Activated CD8-positive, alpha-beta T cell treated with anti-CD3 and anti-CD28 coated beads, Interleukin-2, amount 10 ng/mL, durations not matched to agents 7 days and 5 days (primary cell): Measurements from ENCODE around the gene LYPD8. TPM values are rescaled to one million over a fixed set of nuclear protein-coding genes. Genes with fewer than 3 reads are reported as not detected.

Experiments
- ATAC-seq: fragments of 150-1000 bp; cut with Tn5 transposase; one replicate; pipeline ENCODE4 v1.10.0; 2021; ENCODE audit warnings: moderate library complexity
- CTCF ChIA-PET: fragments of 350-600 bp; sonication (Branson Sonifier 250); formaldehyde crosslinking; loops from one replicate; lab custom pipeline; 2021; ENCODE audit warnings: antibody characterized with exemption; lab: Charles Lee
- POLR2A ChIA-PET: fragments of 350-600 bp; sonication (Branson Sonifier 250); formaldehyde crosslinking; loops from one replicate; lab custom pipeline; 2021; ENCODE audit warnings: antibody characterized with exemption; lab: Charles Lee
- DNase-seq: peaks from one replicate; pipeline ENCODE4 v3.0.0-alpha.2; 2020
- H3K27ac Mint-ChIP-seq: one replicate; pipeline ENCODE4 v1.8.0; 2021; ENCODE audit warnings: mild to moderate bottlenecking, mixed read lengths
- H3K27me3 Mint-ChIP-seq: one replicate; pipeline ENCODE4 v1.8.0; 2021; ENCODE audit warnings: low read depth, mixed read lengths
- H3K36me3 Mint-ChIP-seq: one replicate; pipeline ENCODE4 v1.8.0; 2021; ENCODE audit warnings: low read depth, mixed read lengths
- H3K4me1 Mint-ChIP-seq: one replicate; pipeline ENCODE4 v1.8.0; 2021; ENCODE audit warnings: low read depth, mixed read lengths
- H3K4me3 Mint-ChIP-seq: one replicate; pipeline ENCODE4 v1.8.0; 2021; ENCODE audit warnings: mild to moderate bottlenecking, mixed read lengths
- H3K9me3 Mint-ChIP-seq: one replicate; pipeline ENCODE4 v1.8.0; 2022; ENCODE audit warnings: mixed read lengths; ENCODE audit not compliant: insufficient read depth
- total RNA-seq, 2 experiments: library from RNA; stranded (reverse); gene quantifications; one replicate each; pipeline ENCODE4 v1.2.3, GENCODE V29; 2021

LYPD8 gene
- total RNA-seq, 2 experiments from 2014 or later: not detected

DNA sequence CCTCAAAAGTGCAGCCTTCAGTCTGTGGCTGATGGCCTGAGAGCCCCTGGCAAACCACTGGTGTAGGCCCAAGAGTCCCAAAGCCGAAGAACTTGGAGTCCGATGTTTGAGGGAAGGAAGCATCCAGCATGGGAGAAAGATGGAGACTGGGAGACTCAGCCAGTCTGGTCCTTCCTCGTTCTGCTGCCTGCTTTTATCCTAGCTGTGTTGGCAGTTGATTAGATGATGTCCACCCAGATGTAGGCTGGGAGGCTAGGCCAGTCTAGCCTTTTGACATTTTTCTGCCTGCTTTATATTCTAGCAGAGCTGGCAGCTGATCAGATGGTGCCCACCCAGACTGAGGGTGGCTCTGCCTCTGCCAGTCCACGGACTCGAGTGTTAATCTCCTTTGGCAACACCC is 1.1 kb upstream of the LYPD8 start:
- H3K4me3 Mint-ChIP-seq: no peak overlapping the region
- POLR2A ChIA-PET: interaction anchor here (0.6 kb wide), 1 partner anchor 43 kb away, joined by 3 read pairs; no protein-coding TSS in a partner anchor

DNA sequence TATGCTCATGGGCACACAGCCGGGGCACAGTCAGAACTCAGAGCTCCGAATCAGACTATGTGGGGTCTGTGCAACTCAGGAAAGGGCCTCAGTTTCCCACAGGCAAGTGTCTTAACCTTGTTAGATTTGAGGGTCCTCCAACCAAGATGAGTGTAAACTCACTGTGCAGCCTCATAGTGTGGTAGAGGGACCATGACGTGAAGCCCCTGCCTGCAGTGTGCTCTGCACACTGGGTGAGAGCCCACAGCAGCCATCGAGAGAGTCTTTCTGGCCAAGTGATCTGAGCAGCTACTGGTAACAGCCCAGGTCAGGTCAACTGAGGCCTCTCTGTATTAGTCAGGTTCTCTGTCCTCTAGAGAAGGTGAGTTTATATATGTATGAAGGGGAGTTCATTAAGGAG is 592 bp upstream of the LYPD8 start:
- no peak for DNase-seq
- POLR2A ChIA-PET: interaction anchor here (0.6 kb wide), 1 partner anchor 43 kb away, joined by 3 read pairs; no protein-coding TSS in a partner anchor
- H3K27ac Mint-ChIP-seq: no peak overlapping the region
- no peaks in the 10 kb centered on the region for H3K36me3 Mint-ChIP-seq
- CTCF ChIA-PET: no interaction called here
- H3K4me3 Mint-ChIP-seq: no peak overlapping the region
- no peaks in the 10 kb centered on the region for H3K9me3 Mint-ChIP-seq
- no peak for ATAC-seq
- H3K27me3 Mint-ChIP-seq: no peaks in the 10 kb centered on the region
- peaks cover 3% of the 10 kb centered on the region for H3K4me1 Mint-ChIP-seq

More for the DNA sequence above, 1.1 kb upstream of the LYPD8 start:
- CTCF ChIA-PET: no interaction called here
- Mint-ChIP-seq H3K4me1 (peaks cover 2% of the 10 kb centered on the region), H3K27ac (no peak overlapping the region), H3K9me3 (no peaks in the 10 kb centered on the region), H3K36me3 (no peaks in the 10 kb centered on the region), H3K27me3 (no peaks in the 10 kb centered on the region)
- DNase-seq (no peak), ATAC-seq (no peak)

DNA sequence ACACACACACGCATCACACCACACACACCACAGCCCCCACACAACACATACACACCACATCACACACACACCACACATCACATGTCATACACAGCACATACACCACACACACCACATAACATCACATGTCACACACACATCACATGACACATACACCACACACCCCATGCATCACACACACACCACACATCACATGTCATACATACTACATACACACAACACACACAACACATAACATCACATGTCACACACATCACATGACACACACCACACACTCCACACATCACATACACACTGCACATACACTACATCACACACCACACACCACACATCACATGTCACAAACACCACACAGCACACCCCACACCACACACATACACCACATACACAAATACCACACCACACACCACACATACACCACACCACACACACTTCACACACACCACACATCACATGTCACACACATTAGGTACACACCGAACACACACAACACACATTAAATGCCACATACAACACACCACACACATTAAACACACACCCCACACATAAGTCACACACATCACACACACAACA is 1.8 kb downstream of the LYPD8 start:
- ATAC-seq: no peak
- Mint-ChIP-seq H3K27ac (no peak overlapping the region), H3K36me3 (no peaks in the 10 kb centered on the region), H3K4me3 (no peak overlapping the region), H3K27me3 (no peaks in the 10 kb centered on the region), H3K4me1 (peaks cover 3% of the 10 kb centered on the region), H3K9me3 (no peaks in the 10 kb centered on the region)
- no peak for DNase-seq
- POLR2A ChIA-PET: no interaction called here
- CTCF ChIA-PET: no interaction called here

DNA sequence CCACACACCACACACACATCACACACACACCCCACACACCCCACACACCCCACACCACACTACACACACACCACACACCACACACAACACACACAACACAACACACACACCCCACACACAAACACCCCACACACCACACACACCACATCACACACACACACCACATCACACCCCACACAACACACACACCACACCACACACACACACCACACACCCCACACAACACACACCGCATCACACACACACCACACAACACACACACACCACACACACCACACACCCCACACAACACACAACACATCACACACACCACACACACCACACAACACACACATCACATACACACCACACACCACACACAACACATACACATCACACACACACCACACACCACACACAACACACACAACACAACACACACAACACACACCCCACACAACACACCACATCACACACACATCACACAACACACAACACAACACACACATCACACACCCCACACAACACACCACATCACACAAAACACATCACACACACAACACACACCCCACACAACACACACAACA is 2.4 kb downstream of the LYPD8 start:
- no peaks in the 10 kb centered on the region for H3K27me3 Mint-ChIP-seq
- ATAC-seq (no peak), DNase-seq (no peak)
- ChIA-PET POLR2A (no interaction called here), CTCF (no interaction called here)
- H3K4me1 Mint-ChIP-seq: peaks cover 3% of the 10 kb centered on the region
- no peak overlapping the region for H3K27ac Mint-ChIP-seq
- H3K4me3 Mint-ChIP-seq: no peak overlapping the region
- no peaks in the 10 kb centered on the region for H3K36me3 Mint-ChIP-seq
- no peaks in the 10 kb centered on the region for H3K9me3 Mint-ChIP-seq

DNA sequence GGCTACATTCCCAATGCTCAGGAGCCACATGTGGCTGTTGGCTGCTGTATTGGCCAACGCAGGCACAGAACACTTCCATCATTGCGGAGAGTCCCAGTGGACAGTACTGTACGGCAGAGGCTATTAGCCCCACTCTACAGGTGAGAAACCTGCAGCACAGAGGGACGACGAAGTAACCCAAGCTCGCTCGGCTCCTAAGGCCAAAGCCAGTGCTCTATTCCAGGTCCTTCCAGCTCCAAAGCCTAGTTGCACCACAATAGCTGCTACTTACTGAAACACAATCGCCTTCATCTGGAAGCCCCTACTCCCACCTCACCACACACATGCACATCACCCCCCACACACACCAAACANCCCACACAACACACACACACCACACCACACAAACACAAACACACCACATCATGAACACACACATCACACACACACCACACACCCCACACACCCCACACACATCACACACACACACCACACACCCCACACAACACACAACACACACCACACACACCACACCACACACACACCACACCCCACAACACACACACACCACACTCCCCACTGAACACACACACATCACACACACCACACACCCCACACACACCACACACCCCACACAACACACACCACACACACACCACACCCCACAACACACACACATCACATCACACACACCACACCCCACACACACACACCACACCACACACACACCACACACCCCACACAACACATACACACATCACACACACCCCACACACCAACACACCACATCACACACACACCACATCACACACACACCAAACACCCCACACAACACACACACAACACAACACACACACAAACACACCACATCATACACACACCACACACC is 3.2 kb downstream of the LYPD8 start:
- Mint-ChIP-seq H3K4me3 (no peak overlapping the region), H3K9me3 (no peaks in the 10 kb centered on the region), H3K36me3 (no peaks in the 10 kb centered on the region), H3K27me3 (no peaks in the 10 kb centered on the region), H3K4me1 (peaks cover 3% of the 10 kb centered on the region), H3K27ac (no peak overlapping the region)
- CTCF ChIA-PET: no interaction called here
- DNase-seq (no peak), ATAC-seq (peak; percentile 55)
- POLR2A ChIA-PET: no interaction called here

DNA sequence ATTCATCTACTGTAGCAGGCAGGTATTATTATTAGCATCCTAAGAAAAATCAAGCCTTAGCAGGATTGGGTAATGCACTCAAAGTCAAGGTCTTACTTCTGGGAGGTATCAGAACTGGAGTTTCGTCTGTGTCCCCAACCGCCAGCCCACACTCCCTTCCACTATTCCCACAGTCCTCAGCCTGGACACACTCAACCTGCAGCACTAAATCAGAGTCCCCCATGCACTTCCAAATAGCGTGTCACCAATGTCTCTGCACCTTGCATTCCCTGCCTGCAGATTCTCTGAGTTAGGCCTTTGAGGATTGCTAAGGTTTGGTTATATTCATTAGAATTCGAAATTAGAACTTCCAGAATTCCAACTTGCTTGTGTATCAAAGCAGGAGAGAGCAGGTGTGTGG is 3.9 kb downstream of the LYPD8 start:
- H3K36me3 Mint-ChIP-seq: no peaks in the 10 kb centered on the region
- H3K4me1 Mint-ChIP-seq: peaks cover 3% of the 10 kb centered on the region
- ChIA-PET POLR2A (no interaction called here), CTCF (no interaction called here)
- no peaks in the 10 kb centered on the region for H3K9me3 Mint-ChIP-seq
- no peaks in the 10 kb centered on the region for H3K27me3 Mint-ChIP-seq
- peak overlapping the region; percentile 20 for H3K27ac Mint-ChIP-seq
- H3K4me3 Mint-ChIP-seq: no peak overlapping the region
- DNase-seq (no peak), ATAC-seq (peak; percentile 43)

DNA sequence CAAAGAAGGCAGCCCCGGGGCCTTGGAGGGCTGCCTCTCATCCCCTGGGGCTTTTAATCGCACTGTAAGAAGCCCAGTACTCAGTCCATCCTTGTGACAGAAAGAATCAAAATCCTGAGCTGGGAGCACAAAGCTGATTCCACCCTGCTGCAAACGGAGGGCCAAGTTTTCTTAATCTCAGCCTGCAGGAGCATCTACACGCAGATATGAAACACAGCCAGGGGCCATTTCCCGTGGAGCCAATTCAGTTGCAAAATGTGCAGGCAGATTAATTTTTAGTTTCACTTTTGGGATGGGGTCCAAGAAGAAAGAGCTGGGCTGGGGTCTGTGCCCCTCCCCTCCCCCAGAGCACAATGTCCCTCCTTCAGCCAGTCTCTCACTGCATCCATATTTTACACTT is 4.4 kb downstream of the LYPD8 start:
- H3K27me3 Mint-ChIP-seq: no peaks in the 10 kb centered on the region
- DNase-seq (peak; percentile 27), ATAC-seq (peak; percentile 3)
- ChIA-PET CTCF (interaction anchor here (1.0 kb wide), 1 partner anchor 128 kb away, joined by 4 read pairs; no protein-coding TSS in a partner anchor), POLR2A (no interaction called here)
- H3K4me1 Mint-ChIP-seq: peaks cover 3% of the 10 kb centered on the region
- H3K4me3 Mint-ChIP-seq: no peak overlapping the region
- H3K9me3 Mint-ChIP-seq: no peaks in the 10 kb centered on the region
- no peaks in the 10 kb centered on the region for H3K36me3 Mint-ChIP-seq
- H3K27ac Mint-ChIP-seq: no peak overlapping the region

DNA sequence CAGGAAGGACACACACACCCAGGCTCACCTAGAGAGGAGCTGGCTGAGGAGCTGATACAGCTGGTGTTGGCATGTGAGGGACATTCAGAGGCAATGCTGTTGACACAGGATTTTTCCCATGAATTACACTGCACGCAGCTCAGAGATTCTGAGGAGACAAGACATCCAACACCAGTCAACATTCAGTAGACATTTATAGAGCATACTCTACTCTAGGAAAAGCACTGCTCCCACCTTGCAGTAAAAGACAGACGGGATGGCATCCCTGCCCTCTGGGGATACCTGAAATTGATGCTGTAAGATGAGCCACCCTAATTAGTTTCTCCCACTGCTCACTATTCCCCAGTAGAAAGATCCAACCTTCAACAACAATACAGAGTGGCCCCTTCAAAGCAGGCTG is 5.1 kb downstream of the LYPD8 start:
- H3K4me1 Mint-ChIP-seq: peaks cover 3% of the 10 kb centered on the region
- ChIA-PET CTCF (interaction anchor here (1.0 kb wide), 1 partner anchor 127 kb away, joined by 4 read pairs; no protein-coding TSS in a partner anchor), POLR2A (no interaction called here)
- no peaks in the 10 kb centered on the region for H3K9me3 Mint-ChIP-seq
- DNase-seq (no peak), ATAC-seq (no peak)
- H3K4me3 Mint-ChIP-seq: no peak overlapping the region
- H3K27me3 Mint-ChIP-seq: no peaks in the 10 kb centered on the region
- H3K27ac Mint-ChIP-seq: no peak overlapping the region
- H3K36me3 Mint-ChIP-seq: no peaks in the 10 kb centered on the region

DNA sequence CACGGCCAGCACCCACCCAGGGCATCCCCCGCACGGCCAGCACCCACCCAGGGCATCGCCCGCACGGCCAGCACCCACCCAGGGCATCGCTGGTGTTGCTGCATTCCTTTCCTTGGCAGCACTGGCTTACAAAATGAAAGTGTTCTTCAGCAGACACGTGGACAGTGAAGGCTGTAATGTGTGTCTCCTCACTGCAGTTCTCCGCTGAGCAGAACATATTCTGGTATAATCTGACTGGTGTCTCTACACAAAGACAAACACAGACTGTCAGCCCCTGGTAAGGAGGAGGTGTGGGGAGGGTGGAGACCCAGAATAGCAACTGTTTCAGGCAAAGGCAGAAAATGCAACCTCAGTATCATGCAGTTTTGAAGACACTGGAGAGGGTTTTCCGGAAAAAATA is 7.3 kb downstream of the LYPD8 start:
- Mint-ChIP-seq H3K27me3 (no peaks in the 10 kb centered on the region), H3K4me1 (peaks cover 3% of the 10 kb centered on the region), H3K9me3 (no peaks in the 10 kb centered on the region), H3K4me3 (no peak overlapping the region), H3K36me3 (no peaks in the 10 kb centered on the region), H3K27ac (no peak overlapping the region)
- ChIA-PET POLR2A (no interaction called here), CTCF (no interaction called here)
- ATAC-seq (no peak), DNase-seq (no peak)

DNA sequence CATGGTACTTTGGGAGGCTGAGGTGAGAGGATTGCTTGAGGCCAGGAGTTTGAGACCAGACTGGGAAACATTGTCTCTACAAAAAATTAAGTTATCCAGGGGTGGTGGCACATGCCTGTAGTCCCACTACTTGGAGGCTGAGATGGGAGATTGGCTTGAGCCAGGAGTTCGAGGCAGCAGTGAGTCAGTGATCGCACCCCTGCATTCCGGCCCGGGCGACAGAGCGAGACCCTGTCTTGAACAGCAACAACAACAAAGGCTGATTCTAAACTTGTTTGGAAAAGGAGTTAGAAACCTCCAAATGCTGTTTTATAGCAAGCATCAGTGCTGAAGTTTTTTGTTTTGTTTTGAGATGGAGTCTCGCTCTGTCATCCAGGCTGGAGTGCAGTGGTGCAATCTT is 14.7 kb downstream of the LYPD8 start:
- H3K36me3 Mint-ChIP-seq: no peaks in the 10 kb centered on the region

DNA sequence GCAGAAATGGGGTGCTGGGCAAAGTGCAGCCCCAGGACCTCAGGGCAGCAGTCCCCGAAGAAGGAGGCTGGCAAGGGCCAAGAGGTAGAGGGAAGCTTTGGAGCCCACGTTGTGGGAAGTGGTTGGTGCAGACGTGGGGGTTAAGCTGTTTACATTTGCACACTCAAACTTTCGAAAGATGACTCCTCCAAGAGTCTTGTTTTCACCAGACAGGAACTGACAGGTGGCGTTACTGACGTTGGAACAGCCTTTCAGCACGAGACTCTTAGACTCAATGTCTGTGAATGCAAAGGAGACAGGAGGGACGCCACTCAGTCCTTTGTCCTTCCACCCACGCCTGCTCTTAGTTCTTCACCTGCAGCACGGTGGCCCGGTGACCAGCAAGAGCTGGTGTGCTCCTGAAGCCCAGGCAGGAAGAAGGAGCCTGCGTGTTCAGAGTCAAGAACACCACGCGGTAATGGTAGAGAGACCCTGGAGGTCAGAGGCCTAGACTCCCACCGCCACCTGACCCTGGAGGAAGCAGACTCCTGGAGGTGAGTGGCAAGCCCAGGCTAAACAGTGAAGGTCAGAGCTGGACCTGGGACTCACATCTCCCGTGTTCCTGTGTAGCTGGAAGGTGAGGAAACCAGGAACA is 15.9 kb downstream of the LYPD8 start:
- no peaks in the 10 kb centered on the region for H3K27me3 Mint-ChIP-seq
- no peak overlapping the region for H3K27ac Mint-ChIP-seq
- H3K4me1 Mint-ChIP-seq: no peaks in the 10 kb centered on the region
- H3K9me3 Mint-ChIP-seq: no peaks in the 10 kb centered on the region
- no peak for ATAC-seq
- POLR2A ChIA-PET: no interaction called here
- no peak overlapping the region for H3K4me3 Mint-ChIP-seq
- DNase-seq: no peak
- CTCF ChIA-PET: no interaction called here
- no peaks in the 10 kb centered on the region for H3K36me3 Mint-ChIP-seq

More for the DNA sequence above, 14.7 kb downstream of the LYPD8 start:
- Mint-ChIP-seq H3K27me3 (no peaks in the 10 kb centered on the region), H3K4me3 (no peak overlapping the region), H3K4me1 (no peaks in the 10 kb centered on the region), H3K9me3 (no peaks in the 10 kb centered on the region), H3K27ac (no peak overlapping the region)
- DNase-seq: no peak
- ATAC-seq: no peak
- ChIA-PET CTCF (no interaction called here), POLR2A (no interaction called here)

DNA sequence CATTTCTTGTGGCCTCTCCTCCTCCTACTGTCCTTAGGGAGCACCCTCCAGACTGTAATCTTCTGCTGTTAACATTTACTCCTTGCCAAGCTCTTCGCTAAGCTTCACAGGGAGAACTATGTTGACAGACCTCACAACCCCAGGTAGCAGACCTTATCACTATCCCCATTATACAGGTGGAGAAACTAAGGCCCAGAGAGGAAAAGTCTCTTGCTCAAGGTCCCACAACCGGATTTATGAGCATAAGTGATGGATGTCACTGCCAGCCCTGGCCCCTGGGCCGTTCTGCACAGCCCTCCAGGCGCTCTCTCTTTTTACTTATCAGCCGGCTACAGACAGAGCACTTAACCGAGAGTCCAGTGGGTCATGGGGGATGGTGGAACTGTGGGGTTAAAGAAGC is 18.1 kb downstream of the LYPD8 start:
- no peak for ATAC-seq

More for the DNA sequence above, 18.1 kb downstream of the LYPD8 start:
- DNase-seq: no peak
- H3K27ac Mint-ChIP-seq: no peak overlapping the region
- no peaks in the 10 kb centered on the region for H3K36me3 Mint-ChIP-seq
- no peaks in the 10 kb centered on the region for H3K9me3 Mint-ChIP-seq
- H3K4me1 Mint-ChIP-seq: no peaks in the 10 kb centered on the region
- ChIA-PET POLR2A (no interaction called here), CTCF (no interaction called here)
- no peak overlapping the region for H3K4me3 Mint-ChIP-seq
- no peaks in the 10 kb centered on the region for H3K27me3 Mint-ChIP-seq
